B cell (primary cell): ENCODE measurements around the gene GPR137.

Experiments
- CTCF ChIP-seq: fragments of 200-600 bp; IDR thresholded peaks from one replicate; pipeline ENCODE4 v1.8.0; 2022; ENCODE audit warnings: antibody characterized with exemption, mild to moderate bottlenecking
- EZH2 ChIP-seq: IDR thresholded peaks from 2 replicates; pipeline ENCODE4 v1.6.1; 2012; ENCODE audit warnings: borderline replicate concordance, low read depth, mild to moderate bottlenecking, moderate library complexity, low read length; ENCODE audit not compliant: insufficient read depth, poor library complexity, severe bottlenecking

- TF ChIP-seq CTCF = no peak
- TF ChIP-seq EZH2 = no peak
These were observed 28.0 kb downstream of the GPR137 start for GRCh38 chr11:64313491-64314145.
